Dermis lymphatic vessel endothelial cell (primary cell): ENCODE results near the gene PLTP. TPM values are rescaled to one million over a fixed set of nuclear protein-coding genes. Genes with fewer than 3 reads are reported as not detected.

Experiments
- total RNA-seq: library from RNA; depleted of rRNA; stranded (reverse); fragments of >200 nt; gene quantifications from 2 replicates; pipeline ENCODE4 v1.2.1, GENCODE V29; 2014

The PLTP gene, protein sequence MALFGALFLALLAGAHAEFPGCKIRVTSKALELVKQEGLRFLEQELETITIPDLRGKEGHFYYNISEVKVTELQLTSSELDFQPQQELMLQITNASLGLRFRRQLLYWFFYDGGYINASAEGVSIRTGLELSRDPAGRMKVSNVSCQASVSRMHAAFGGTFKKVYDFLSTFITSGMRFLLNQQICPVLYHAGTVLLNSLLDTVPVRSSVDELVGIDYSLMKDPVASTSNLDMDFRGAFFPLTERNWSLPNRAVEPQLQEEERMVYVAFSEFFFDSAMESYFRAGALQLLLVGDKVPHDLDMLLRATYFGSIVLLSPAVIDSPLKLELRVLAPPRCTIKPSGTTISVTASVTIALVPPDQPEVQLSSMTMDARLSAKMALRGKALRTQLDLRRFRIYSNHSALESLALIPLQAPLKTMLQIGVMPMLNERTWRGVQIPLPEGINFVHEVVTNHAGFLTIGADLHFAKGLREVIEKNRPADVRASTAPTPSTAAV
- 1.4 and 2.2 TPM in 2 replicates for total RNA-seq

DNA sequence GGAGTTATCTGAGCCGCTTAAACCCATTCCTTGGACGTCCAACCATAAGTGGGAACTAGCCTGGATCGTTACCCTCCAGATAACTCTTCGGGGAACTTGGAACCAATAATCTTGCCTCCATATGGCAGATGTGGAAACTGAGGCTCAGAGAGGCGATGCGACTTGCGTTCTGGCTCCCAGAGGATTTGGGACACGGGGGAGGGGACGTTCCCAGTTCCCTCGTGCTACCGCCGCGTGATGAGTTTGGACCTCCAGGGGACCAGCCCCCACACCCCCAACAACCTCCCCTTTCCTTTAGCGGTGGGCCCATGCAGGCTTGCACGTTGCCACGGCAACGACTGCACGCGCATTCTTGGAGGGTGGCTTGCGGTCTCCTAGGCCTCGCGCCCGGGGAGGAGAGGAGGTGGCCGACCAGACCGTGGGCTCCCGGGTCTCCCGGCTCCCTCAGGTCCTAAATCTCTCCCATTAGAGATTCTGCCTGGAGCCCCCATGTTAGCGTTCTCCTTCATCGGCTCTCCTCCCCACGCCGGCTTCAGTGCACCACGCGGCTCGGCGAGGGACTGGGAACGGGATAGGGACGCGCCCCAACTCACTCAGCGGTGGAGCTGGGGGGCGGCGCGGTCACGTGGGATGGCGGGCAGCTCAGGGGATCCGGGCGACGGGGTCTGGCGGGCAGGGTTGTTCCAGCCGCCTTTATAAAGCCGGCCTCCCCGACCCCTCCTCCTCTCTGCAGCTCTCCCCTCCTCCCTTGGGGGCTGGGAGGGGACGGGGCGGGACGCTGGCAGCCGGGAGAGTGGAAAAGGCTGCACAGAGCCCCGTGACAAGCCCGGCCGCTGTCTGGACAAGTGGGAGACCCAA lies at the start of gene PLTP:
Gene PLTP, minus strand, starts transcription at position 670 of the 858 bp plus-strand sequence. CDS start 703 bp downstream, outside the sequence.

GRCh38 chr20:45934586-45935415 lies 22.8 kb upstream of the PLTP start, which contains the start of gene PCIF1:
PCIF1 (plus strand) TSS chr20:45934683; CDS start chr20:45939000, 4,317 bp downstream.

DNA sequence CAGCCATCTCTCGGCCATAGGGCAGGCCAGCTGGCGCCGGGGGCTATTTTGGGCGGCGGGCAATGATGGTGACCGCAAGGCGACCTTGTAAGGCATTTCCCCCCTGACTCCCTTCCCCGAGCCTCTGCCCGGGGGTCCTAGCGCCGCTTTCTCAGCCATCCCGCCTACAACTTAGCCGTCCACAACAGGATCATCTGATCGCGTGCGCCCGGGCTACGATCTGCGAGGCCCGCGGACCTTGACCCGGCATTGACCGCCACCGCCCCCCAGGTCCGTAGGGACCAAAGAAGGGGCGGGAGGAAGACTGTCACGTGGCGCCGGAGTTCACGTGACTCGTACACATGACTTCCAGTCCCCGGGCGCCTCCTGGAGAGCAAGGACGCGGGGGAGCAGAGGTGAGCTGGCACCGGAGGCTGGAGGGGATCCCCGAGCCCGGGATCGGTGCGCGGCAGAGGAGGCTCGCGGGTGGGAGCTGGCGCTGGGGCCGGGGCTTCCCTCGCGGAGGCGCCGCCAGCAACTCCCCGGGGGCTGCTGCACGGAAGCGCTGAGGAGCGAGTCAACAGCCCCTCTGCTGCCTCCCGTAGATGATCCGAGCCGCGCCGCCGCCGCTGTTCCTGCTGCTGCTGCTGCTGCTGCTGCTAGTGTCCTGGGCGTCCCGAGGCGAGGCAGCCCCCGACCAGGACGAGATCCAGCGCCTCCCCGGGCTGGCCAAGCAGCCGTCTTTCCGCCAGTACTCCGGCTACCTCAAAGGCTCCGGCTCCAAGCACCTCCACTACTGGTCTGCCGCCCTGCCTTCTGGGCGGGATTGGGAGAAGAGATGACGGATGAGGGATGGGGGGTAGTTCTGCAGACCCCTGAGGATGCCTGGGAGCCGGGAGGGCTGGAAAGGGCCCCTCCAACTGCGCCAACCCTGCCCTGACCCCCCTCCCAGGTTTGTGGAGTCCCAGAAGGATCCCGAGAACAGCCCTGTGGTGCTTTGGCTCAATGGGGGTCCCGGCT lies 20.7 kb downstream of the PLTP start, which contains the start of the genes CTSA and NEURL2:
Gene CTSA, plus strand, starts transcription at position 351 of the 999 bp plus-strand sequence. Its CDS starts 234 bp downstream, at position 585.
Gene NEURL2, minus strand, starts transcription at position 224 of the 999 bp plus-strand sequence. Its CDS starts 217 bp downstream, at position 7.

GRCh38 chr20:45887346-45887715 lies 24.6 kb downstream of the PLTP start, which contains the start of gene SPATA25:
SPATA25 (minus strand) TSS chr20:45887622; CDS start chr20:45887590, 32 bp downstream.

DNA sequence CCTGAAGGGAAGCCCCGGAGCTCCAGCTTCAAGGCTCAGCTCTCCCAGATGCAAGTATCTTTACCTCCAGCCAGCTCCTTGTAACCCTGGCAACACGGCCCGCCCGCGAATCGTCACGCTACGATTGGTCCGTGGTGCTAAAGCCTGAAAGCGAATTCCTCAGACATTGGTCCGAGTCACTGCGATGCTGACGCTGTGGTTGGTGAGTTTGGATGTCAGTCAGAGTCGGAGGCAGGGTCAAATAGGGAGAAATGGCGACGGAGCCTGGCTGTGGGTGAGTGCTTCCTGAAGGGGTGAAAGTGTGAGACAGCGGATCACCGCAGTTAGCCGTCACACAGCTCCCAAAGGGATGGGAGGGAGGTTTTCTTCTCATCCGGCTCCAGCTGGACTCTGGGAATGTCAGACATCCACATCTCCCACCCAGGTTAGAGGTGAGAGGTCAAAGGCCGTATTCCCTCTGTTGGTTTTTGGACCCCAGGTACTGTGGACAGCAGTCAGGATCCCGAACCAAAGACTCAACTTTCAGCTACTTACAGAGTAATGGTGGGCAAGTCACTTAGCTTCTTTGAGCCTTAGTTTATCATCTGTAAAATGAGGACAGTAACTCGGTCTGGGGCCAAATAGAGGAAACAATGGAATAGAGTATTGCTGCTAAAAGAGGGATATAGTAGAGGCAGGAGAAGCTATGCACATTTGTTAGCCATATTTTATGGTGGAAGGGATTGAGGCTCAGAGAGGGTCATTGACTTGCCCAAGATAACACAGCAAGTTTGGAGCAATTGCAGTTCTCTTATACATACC lies 30.8 kb downstream of the PLTP start, which contains the start of gene ZSWIM1:
Gene ZSWIM1, plus strand, starts transcription at position 240 of the 801 bp plus-strand sequence. CDS start 1,366 bp downstream, outside the sequence.

GRCh38 chr20:45857114-45857881 lies 54.7 kb downstream of the PLTP start, which contains the start of the genes ACOT8 and ZSWIM3:
ACOT8 (minus strand) TSS chr20:45857392; CDS start chr20:45857315, 77 bp downstream.
ZSWIM3 (plus strand) TSS chr20:45857614; CDS start chr20:45857826, 212 bp downstream.

Other genes starting within 250 kb of the PLTP start
- gene WFDC11, start 241.9 kb downstream of the PLTP start, total RNA-seq, result not detected in 2 replicates
- gene WFDC13, start 210.1 kb downstream of the PLTP start, total RNA-seq, result not detected in 2 replicates
- not detected in 2 replicates for gene WFDC10B, start 207.1 kb downstream of the PLTP start, total RNA-seq
- not detected in 2 replicates for gene SPINT4, start 189.8 kb downstream of the PLTP start, total RNA-seq
- 0.11 TPM in 1 of 2 replicates, not detected in the other for gene WFDC3, start 120.3 kb downstream of the PLTP start, total RNA-seq
- 11.9 TPM in 2 replicates for gene DNTTIP1, start 120.2 kb downstream of the PLTP start, total RNA-seq
- 3.3 and 4.2 TPM in 2 replicates for gene UBE2C, start 99.5 kb downstream of the PLTP start, total RNA-seq
- 0.17 TPM in 1 of 2 replicates, not detected in the other for gene TNNC2, start 84.8 kb downstream of the PLTP start, total RNA-seq
- 11.7 and 14.3 TPM in 2 replicates for gene SNX21, start 78.4 kb downstream of the PLTP start, total RNA-seq
- gene ACOT8, start 54.8 kb downstream of the PLTP start, total RNA-seq, result 27.9 and 28.3 TPM in 2 replicates
- gene ZSWIM3, start 54.5 kb downstream of the PLTP start, total RNA-seq, result 7.4 and 9.4 TPM in 2 replicates
- 3.0 and 4.4 TPM in 2 replicates for gene ZSWIM1, start 30.9 kb downstream of the PLTP start, total RNA-seq
- 0.65 and 1.1 TPM in 2 replicates for gene SPATA25, start 24.5 kb downstream of the PLTP start, total RNA-seq
- 2.6 and 3.7 TPM in 2 replicates for gene NEURL2, start 20.9 kb downstream of the PLTP start, total RNA-seq
- 45.5 and 47.4 TPM in 2 replicates for gene CTSA, start 20.8 kb downstream of the PLTP start, total RNA-seq
- 9.1 and 11.8 TPM in 2 replicates for gene PCIF1, start 22.5 kb upstream of the PLTP start, total RNA-seq
- gene ZNF335, start 60.0 kb upstream of the PLTP start, total RNA-seq, result 7.6 and 8.9 TPM in 2 replicates
- under 0.01 and 0.17 TPM in 2 replicates for gene MMP9, start 96.8 kb upstream of the PLTP start, total RNA-seq
- 0.34 and 0.98 TPM in 2 replicates for gene SLC12A5, start 117.1 kb upstream of the PLTP start, total RNA-seq
- gene NCOA5, start 177.8 kb upstream of the PLTP start, total RNA-seq, result 10.9 and 13.5 TPM in 2 replicates
- 10.4 and 21.0 TPM in 2 replicates for gene CD40, start 206.2 kb upstream of the PLTP start, total RNA-seq